ENCODE data around the gene RPL41.
A peak's percentile ranks its signal among the peaks of the same experiment; 100 is the strongest.

RPL41 gene

GRCh38 chr12:56121204-56121870, 4.9 kb downstream of the RPL41 start:
- in situ Hi-C loops (cut with HindIII; ENCODE audit: low pct_ligation_motif_present, low pct_unique_long_range_greater_than_20kb, low sequenced_read_pairs), result no loop called here
- DNase-seq, result no peak

GRCh38 chr12:56122637-56123036, 6.2 kb downstream of the RPL41 start:
- no peak for DNase-seq
- in situ Hi-C loops (cut with HindIII; ENCODE audit: low pct_ligation_motif_present, low pct_unique_long_range_greater_than_20kb, low sequenced_read_pairs), result no loop called here

GRCh38 chr12:56124133-56124532, 7.7 kb downstream of the RPL41 start:
- no peak for DNase-seq
- in situ Hi-C loops (cut with HindIII; ENCODE audit: low pct_ligation_motif_present, low pct_unique_long_range_greater_than_20kb, low sequenced_read_pairs), result no loop called here

GRCh38 chr12:56126732-56127239, 10.4 kb downstream of the RPL41 start:
- DNase-seq, result no peak
- in situ Hi-C loops (cut with HindIII; ENCODE audit: low pct_ligation_motif_present, low pct_unique_long_range_greater_than_20kb, low sequenced_read_pairs), result no loop called here

- in situ Hi-C loops (cut with HindIII; ENCODE audit: low pct_ligation_motif_present, low pct_unique_long_range_greater_than_20kb, low sequenced_read_pairs), result no loop called here
- DNase-seq, result no peak
These were observed 11.1 kb downstream of the RPL41 start for GRCh38 chr12:56127485-56127887.

GRCh38 chr12:56127888-56128669, 11.6 kb downstream of the RPL41 start, which contains the start of gene ESYT1:
TSS of gene ESYT1 (plus strand) at chr12:56128267. CDS start at chr12:56128320, 53 bp downstream.
- DNase-seq, result peak; percentile 100
- in situ Hi-C loops (cut with HindIII; ENCODE audit: low pct_ligation_motif_present, low pct_unique_long_range_greater_than_20kb, low sequenced_read_pairs), result no loop called here

GRCh38 chr12:56128670-56129205, 12.3 kb downstream of the RPL41 start:
- in situ Hi-C loops (cut with HindIII; ENCODE audit: low pct_ligation_motif_present, low pct_unique_long_range_greater_than_20kb, low sequenced_read_pairs), result no loop called here
- peak; percentile 34 for DNase-seq

GRCh38 chr12:56129206-56129941, 12.9 kb downstream of the RPL41 start:
- in situ Hi-C loops (cut with HindIII; ENCODE audit: low pct_ligation_motif_present, low pct_unique_long_range_greater_than_20kb, low sequenced_read_pairs), result no loop called here

GRCh38 chr12:56129942-56130495, 13.6 kb downstream of the RPL41 start:
- DNase-seq, result no peak
- in situ Hi-C loops (cut with HindIII; ENCODE audit: low pct_ligation_motif_present, low pct_unique_long_range_greater_than_20kb, low sequenced_read_pairs), result no loop called here

More at GRCh38 chr12:56129206-56129941, 12.9 kb downstream of the RPL41 start:
- peak; percentile 65 for DNase-seq

GRCh38 chr12:56130876-56131275, 14.4 kb downstream of the RPL41 start:
- DNase-seq, result no peak
- in situ Hi-C loops (cut with HindIII; ENCODE audit: low pct_ligation_motif_present, low pct_unique_long_range_greater_than_20kb, low sequenced_read_pairs), result no loop called here

GRCh38 chr12:56134897-56135296, 18.5 kb downstream of the RPL41 start:
- DNase-seq, result no peak
- in situ Hi-C loops (cut with HindIII; ENCODE audit: low pct_ligation_motif_present, low pct_unique_long_range_greater_than_20kb, low sequenced_read_pairs), result no loop called here

- DNase-seq, result no peak
- in situ Hi-C loops (cut with HindIII; ENCODE audit: low pct_ligation_motif_present, low pct_unique_long_range_greater_than_20kb, low sequenced_read_pairs), result no loop called here
These were observed 21.6 kb downstream of the RPL41 start for GRCh38 chr12:56137853-56138571.

GRCh38 chr12:56141946-56142784, 25.7 kb downstream of the RPL41 start:
- no peak for DNase-seq
- in situ Hi-C loops (cut with HindIII; ENCODE audit: low pct_ligation_motif_present, low pct_unique_long_range_greater_than_20kb, low sequenced_read_pairs), result no loop called here

GRCh38 chr12:56143217-56143616, 26.8 kb downstream of the RPL41 start:
- in situ Hi-C loops (cut with HindIII; ENCODE audit: low pct_ligation_motif_present, low pct_unique_long_range_greater_than_20kb, low sequenced_read_pairs), result no loop called here
- no peak for DNase-seq

- in situ Hi-C loops (cut with HindIII; ENCODE audit: low pct_ligation_motif_present, low pct_unique_long_range_greater_than_20kb, low sequenced_read_pairs), result no loop called here
- no peak for DNase-seq
These were observed 27.4 kb downstream of the RPL41 start for GRCh38 chr12:56143870-56144269.

- DNase-seq, result no peak
- in situ Hi-C loops (cut with HindIII; ENCODE audit: low pct_ligation_motif_present, low pct_unique_long_range_greater_than_20kb, low sequenced_read_pairs), result no loop called here
These were observed 28.8 kb downstream of the RPL41 start for GRCh38 chr12:56145217-56145616.

Measured in ACHN (cell line).